Measurements from ENCODE around the gene MEIS1. TPM values are rescaled to one million over a fixed set of nuclear protein-coding genes. Genes with fewer than 3 reads are reported as not detected.

MEIS1 gene
- total and polyA plus RNA-seq, 2 of the 8 experiments (the other 6 are each of a cell fraction or from before 2014, with no cell fraction given): 0.17 to 1.2 TPM

GRCh38 chr2:66547887-66548286 is 113.0 kb downstream of the MEIS1 start (continued):
- TF ChIP-seq JUND (IDR thresholded peaks at IDR 0.05; ENCODE audit: low read length): no peak
- no peak for TF ChIP-seq POLR2AphosphoS5 (IDR thresholded peaks at IDR 0.05; ENCODE audit: low read depth, low read length)
- TF ChIP-seq SIN3A (conservative IDR thresholded peaks at IDR 0.05 in 1 of 2, IDR thresholded peaks at IDR 0.05 in 1 of 2; ENCODE audit: low read depth in 1 of 2, low read length in 2 of 2): no peak
- no peak for TF ChIP-seq GABPA (IDR thresholded peaks at IDR 0.05; ENCODE audit: borderline replicate concordance, insufficient read depth, low read length)
- TF ChIP-seq CBX8 (IDR thresholded peaks at IDR 0.05; ENCODE audit: borderline replicate concordance, low read depth, low read length): no peak
- no peak for TF ChIP-seq ASH2L (IDR thresholded peaks at IDR 0.05; ENCODE audit: low read length)
- TF ChIP-seq RFX5 (IDR thresholded peaks at IDR 0.05; ENCODE audit: borderline replicate concordance, low read depth, low read length): no peak

Data from H1 (cell line).